ENCODE results near the gene PLCH1.
"Not testable (repeated sequence)": the region's sequence is repeated elsewhere in the genome, so short reads cannot be mapped to it uniquely, and the experiment has no call there.

PLCH1 gene

GRCh38 chr3:155646128-155646527 is 98.7 kb downstream of the PLCH1 start:
- Histone ChIP-seq H3K27me3 (ENCODE audit: control insufficient read depth, insufficient read depth, low read length) (no peaks in the 10 kb centered on the region), H3K4me1 (ENCODE audit: control insufficient read depth, insufficient read depth, low read length) (no peaks in the 10 kb centered on the region), H3K4me3 (ENCODE audit: low read length) (no peak overlapping the region), H3K9ac (ENCODE audit: low read length) (no peak overlapping the region), H3K27ac (ENCODE audit: low read depth, low read length) (no peak overlapping the region), H3K36me3 (ENCODE audit: control insufficient read depth, insufficient read depth, low read length) (no peaks in the 10 kb centered on the region)

- Histone ChIP-seq H3K4me1 (ENCODE audit: control insufficient read depth, insufficient read depth, low read length) (no peaks in the 10 kb centered on the region), H3K36me3 (ENCODE audit: control insufficient read depth, insufficient read depth, low read length) (no peaks in the 10 kb centered on the region), H3K9ac (ENCODE audit: low read length) (no peak overlapping the region), H3K4me3 (ENCODE audit: low read length) (no peak overlapping the region), H3K27me3 (ENCODE audit: control insufficient read depth, insufficient read depth, low read length) (no peaks in the 10 kb centered on the region), H3K27ac (ENCODE audit: low read depth, low read length) (no peak overlapping the region)
These were observed 101.2 kb downstream of the PLCH1 start for GRCh38 chr3:155643581-155644165.

- Histone ChIP-seq H3K27me3 (ENCODE audit: control insufficient read depth, insufficient read depth, low read length) (no peaks in the 10 kb centered on the region), H3K4me3 (ENCODE audit: low read length) (no peak overlapping the region), H3K4me1 (ENCODE audit: control insufficient read depth, insufficient read depth, low read length) (no peaks in the 10 kb centered on the region)
These were observed 102.9 kb downstream of the PLCH1 start for GRCh38 chr3:155641956-155642355.

GRCh38 chr3:155640098-155640497 is 104.8 kb downstream of the PLCH1 start:
- Histone ChIP-seq H3K4me3 (ENCODE audit: low read length) (no peak overlapping the region), H3K27ac (ENCODE audit: low read depth, low read length) (no peak overlapping the region), H3K27me3 (ENCODE audit: control insufficient read depth, insufficient read depth, low read length) (no peaks in the 10 kb centered on the region), H3K9ac (ENCODE audit: low read length) (no peak overlapping the region), H3K36me3 (ENCODE audit: control insufficient read depth, insufficient read depth, low read length) (no peaks in the 10 kb centered on the region), H3K4me1 (ENCODE audit: control insufficient read depth, insufficient read depth, low read length) (no peaks in the 10 kb centered on the region)

More at GRCh38 chr3:155641956-155642355, 102.9 kb downstream of the PLCH1 start:
- Histone ChIP-seq H3K36me3 (ENCODE audit: control insufficient read depth, insufficient read depth, low read length) (no peaks in the 10 kb centered on the region), H3K27ac (ENCODE audit: low read depth, low read length) (no peak overlapping the region), H3K9ac (ENCODE audit: low read length) (no peak overlapping the region)

GRCh38 chr3:155639462-155640055 is 105.3 kb downstream of the PLCH1 start:
- Histone ChIP-seq H3K36me3 (ENCODE audit: control insufficient read depth, insufficient read depth, low read length) (no peaks in the 10 kb centered on the region), H3K9ac (ENCODE audit: low read length) (no peak overlapping the region), H3K27ac (ENCODE audit: low read depth, low read length) (no peak overlapping the region), H3K27me3 (ENCODE audit: control insufficient read depth, insufficient read depth, low read length) (no peaks in the 10 kb centered on the region), H3K4me1 (ENCODE audit: control insufficient read depth, insufficient read depth, low read length) (no peaks in the 10 kb centered on the region), H3K4me3 (ENCODE audit: low read length) (no peak overlapping the region)

- not testable (repeated sequence) for H3K4me3 ChIP-seq (ENCODE audit: low read length); H3K4me1 ChIP-seq (ENCODE audit: control insufficient read depth, insufficient read depth, low read length); H3K27ac ChIP-seq (ENCODE audit: low read depth, low read length)
These were observed 106.4 kb downstream of the PLCH1 start for GRCh38 chr3:155638461-155638860.

GRCh38 chr3:155637567-155637966 is 107.3 kb downstream of the PLCH1 start:
- Histone ChIP-seq H3K4me3 (ENCODE audit: low read length) (no peak overlapping the region), H3K27ac (ENCODE audit: low read depth, low read length) (no peak overlapping the region), H3K9ac (ENCODE audit: low read length) (no peak overlapping the region), H3K36me3 (ENCODE audit: control insufficient read depth, insufficient read depth, low read length) (no peaks in the 10 kb centered on the region), H3K27me3 (ENCODE audit: control insufficient read depth, insufficient read depth, low read length) (no peaks in the 10 kb centered on the region), H3K4me1 (ENCODE audit: control insufficient read depth, insufficient read depth, low read length) (no peaks in the 10 kb centered on the region)

More at GRCh38 chr3:155638461-155638860, 106.4 kb downstream of the PLCH1 start:
- H3K36me3 ChIP-seq (ENCODE audit: control insufficient read depth, insufficient read depth, low read length); H3K27me3 ChIP-seq (ENCODE audit: control insufficient read depth, insufficient read depth, low read length); H3K9ac ChIP-seq (ENCODE audit: low read length): not testable (repeated sequence)

GRCh38 chr3:155635056-155635455 is 109.8 kb downstream of the PLCH1 start:
- no peaks in the 10 kb centered on the region for H3K4me1 ChIP-seq (ENCODE audit: control insufficient read depth, insufficient read depth, low read length)
- H3K9ac ChIP-seq (ENCODE audit: low read length) = no peak overlapping the region
- H3K27ac ChIP-seq (ENCODE audit: low read depth, low read length) = no peak overlapping the region
- H3K4me3 ChIP-seq (ENCODE audit: low read length) = no peak overlapping the region
- no peaks in the 10 kb centered on the region for H3K36me3 ChIP-seq (ENCODE audit: control insufficient read depth, insufficient read depth, low read length)
- no peaks in the 10 kb centered on the region for H3K27me3 ChIP-seq (ENCODE audit: control insufficient read depth, insufficient read depth, low read length)

- Histone ChIP-seq H3K36me3 (ENCODE audit: control insufficient read depth, insufficient read depth, low read length) (no peaks in the 10 kb centered on the region), H3K27me3 (ENCODE audit: control insufficient read depth, insufficient read depth, low read length) (no peaks in the 10 kb centered on the region), H3K9ac (ENCODE audit: low read length) (no peak overlapping the region), H3K4me1 (ENCODE audit: control insufficient read depth, insufficient read depth, low read length) (no peaks in the 10 kb centered on the region), H3K4me3 (ENCODE audit: low read length) (no peak overlapping the region), H3K27ac (ENCODE audit: low read depth, low read length) (no peak overlapping the region)
These were observed 110.7 kb downstream of the PLCH1 start for GRCh38 chr3:155634121-155634719.

- Histone ChIP-seq H3K27ac (ENCODE audit: low read depth, low read length) (no peak overlapping the region), H3K9ac (ENCODE audit: low read length) (no peak overlapping the region), H3K4me3 (ENCODE audit: low read length) (no peak overlapping the region), H3K27me3 (ENCODE audit: control insufficient read depth, insufficient read depth, low read length) (no peaks in the 10 kb centered on the region), H3K4me1 (ENCODE audit: control insufficient read depth, insufficient read depth, low read length) (no peaks in the 10 kb centered on the region), H3K36me3 (ENCODE audit: control insufficient read depth, insufficient read depth, low read length) (no peaks in the 10 kb centered on the region)
These were observed 113.4 kb downstream of the PLCH1 start for GRCh38 chr3:155631323-155632019.

- Histone ChIP-seq H3K4me3 (ENCODE audit: low read length) (no peak overlapping the region), H3K27me3 (ENCODE audit: control insufficient read depth, insufficient read depth, low read length) (no peaks in the 10 kb centered on the region), H3K27ac (ENCODE audit: low read depth, low read length) (no peak overlapping the region), H3K36me3 (ENCODE audit: control insufficient read depth, insufficient read depth, low read length) (no peaks in the 10 kb centered on the region), H3K9ac (ENCODE audit: low read length) (no peak overlapping the region), H3K4me1 (ENCODE audit: control insufficient read depth, insufficient read depth, low read length) (no peaks in the 10 kb centered on the region)
These were observed 115.3 kb downstream of the PLCH1 start for GRCh38 chr3:155629556-155629955.

- Histone ChIP-seq H3K4me3 (ENCODE audit: low read length) (no peak overlapping the region), H3K27me3 (ENCODE audit: control insufficient read depth, insufficient read depth, low read length) (no peaks in the 10 kb centered on the region), H3K4me1 (ENCODE audit: control insufficient read depth, insufficient read depth, low read length) (no peaks in the 10 kb centered on the region), H3K9ac (ENCODE audit: low read length) (no peak overlapping the region), H3K36me3 (ENCODE audit: control insufficient read depth, insufficient read depth, low read length) (no peaks in the 10 kb centered on the region), H3K27ac (ENCODE audit: low read depth, low read length) (no peak overlapping the region)
These were observed 115.8 kb downstream of the PLCH1 start for GRCh38 chr3:155629056-155629455.
